ENCODE results near the gene MLLT3.

Gene MLLT3

DNA sequence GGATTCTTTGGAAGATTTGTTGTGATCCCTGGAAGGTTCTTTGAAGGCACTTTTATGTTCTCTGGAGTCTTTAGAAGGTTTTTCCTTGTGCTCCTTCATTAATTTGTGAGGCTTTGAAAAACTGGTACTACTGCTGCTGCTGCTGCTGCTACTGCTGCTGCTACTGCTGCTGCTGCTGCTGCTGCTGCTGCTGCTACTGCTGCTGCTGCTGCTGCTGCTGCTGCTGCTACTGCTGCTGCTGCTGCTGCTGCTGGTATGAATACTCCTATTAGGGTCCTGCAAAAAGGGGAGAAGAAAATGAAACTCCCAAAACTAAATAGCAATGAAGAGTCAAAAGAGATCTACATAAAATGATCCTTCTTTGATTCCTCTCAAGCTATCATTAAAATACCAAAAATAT lies 208.1 kb downstream of the MLLT3 start:
- no peak for TF ChIP-seq SNAI2 (CRISPR knock-in tag; IDR thresholded peaks at IDR 0.05)
- no peak for TF ChIP-seq ZNF70 (CRISPR knock-in tag; IDR thresholded peaks at IDR 0.05)
- no peak for TF ChIP-seq TOX (CRISPR knock-in tag; IDR thresholded peaks at IDR 0.05; ENCODE audit: borderline replicate concordance)
- TF ChIP-seq TCF4 (CRISPR knock-in tag; IDR thresholded peaks at IDR 0.05; ENCODE audit: borderline replicate concordance): no peak
- TF ChIP-seq ESRRG (CRISPR knock-in tag; IDR thresholded peaks at IDR 0.05): no peak
- no peak for TF ChIP-seq PPARA (CRISPR knock-in tag; IDR thresholded peaks at IDR 0.05; ENCODE audit: borderline replicate concordance)
- TF ChIP-seq ZC3H10 (CRISPR knock-in tag; IDR thresholded peaks at IDR 0.05): no peak
- TF ChIP-seq BACH2 (CRISPR knock-in tag; IDR thresholded peaks at IDR 0.05; ENCODE audit: borderline replicate concordance): no peak
- no peak for TF ChIP-seq ZNF565 (CRISPR knock-in tag; conservative IDR thresholded peaks at IDR 0.05; ENCODE audit: low read depth)
- no peak for ATAC-seq

DNA sequence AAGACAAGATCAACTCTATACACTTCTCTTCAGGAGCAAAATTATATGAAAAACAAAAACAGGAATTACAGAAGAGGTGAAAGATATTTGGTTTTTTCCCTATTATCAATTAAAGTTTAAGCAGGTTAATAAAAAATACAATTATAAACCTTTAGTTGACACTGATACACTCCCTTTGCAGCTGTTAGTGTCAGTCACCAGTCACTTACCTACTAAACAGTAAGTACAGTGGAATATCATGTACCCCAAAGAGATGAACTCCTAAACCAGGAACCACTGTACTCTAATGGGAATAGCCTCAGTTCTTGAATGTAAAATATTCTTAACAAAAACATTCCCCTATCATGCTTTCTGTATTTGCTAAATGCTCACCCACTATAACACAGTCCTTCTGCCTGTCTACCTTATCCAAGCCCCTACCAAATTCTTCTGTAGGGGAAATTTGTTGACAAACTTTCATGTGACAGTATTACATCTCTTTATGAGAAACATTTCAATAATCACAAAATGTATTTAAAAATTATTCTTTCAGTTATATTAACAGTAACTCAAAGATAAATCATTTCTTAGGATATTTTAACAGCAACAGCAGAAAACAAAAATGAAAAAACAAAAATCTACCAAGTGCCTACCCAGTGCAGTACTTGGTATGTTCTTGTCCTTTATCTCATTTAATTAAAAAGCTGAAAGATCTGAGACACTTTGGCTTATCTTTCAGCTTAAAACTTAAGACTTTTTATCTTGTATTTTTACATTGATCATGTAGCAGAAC lies 212.8 kb downstream of the MLLT3 start:
- TF ChIP-seq TOX (CRISPR knock-in tag; IDR thresholded peaks at IDR 0.05; ENCODE audit: borderline replicate concordance) (no peak), SNAI2 (CRISPR knock-in tag; IDR thresholded peaks at IDR 0.05) (no peak), ZFP30 (CRISPR knock-in tag; IDR thresholded peaks at IDR 0.05) (no peak), GLIS3 (CRISPR knock-in tag; IDR thresholded peaks at IDR 0.05) (no peak), ZC3H10 (CRISPR knock-in tag; IDR thresholded peaks at IDR 0.05) (no peak), BACH2 (CRISPR knock-in tag; IDR thresholded peaks at IDR 0.05; ENCODE audit: borderline replicate concordance) (no peak), ZNF565 (CRISPR knock-in tag; conservative IDR thresholded peaks at IDR 0.05; ENCODE audit: low read depth) (no peak), ARNTL (CRISPR knock-in tag; IDR thresholded peaks at IDR 0.05; ENCODE audit: borderline replicate concordance, low read depth) (no peak), TCF4 (CRISPR knock-in tag; IDR thresholded peaks at IDR 0.05; ENCODE audit: borderline replicate concordance) (no peak), OSR1 (CRISPR knock-in tag; IDR thresholded peaks at IDR 0.05) (no peak), ZNF8 (CRISPR knock-in tag; IDR thresholded peaks at IDR 0.05) (no peak), ZNF70 (CRISPR knock-in tag; IDR thresholded peaks at IDR 0.05) (no peak), ESRRG (CRISPR knock-in tag; IDR thresholded peaks at IDR 0.05) (no peak)
- TF ChIP-seq, protein P1, sequence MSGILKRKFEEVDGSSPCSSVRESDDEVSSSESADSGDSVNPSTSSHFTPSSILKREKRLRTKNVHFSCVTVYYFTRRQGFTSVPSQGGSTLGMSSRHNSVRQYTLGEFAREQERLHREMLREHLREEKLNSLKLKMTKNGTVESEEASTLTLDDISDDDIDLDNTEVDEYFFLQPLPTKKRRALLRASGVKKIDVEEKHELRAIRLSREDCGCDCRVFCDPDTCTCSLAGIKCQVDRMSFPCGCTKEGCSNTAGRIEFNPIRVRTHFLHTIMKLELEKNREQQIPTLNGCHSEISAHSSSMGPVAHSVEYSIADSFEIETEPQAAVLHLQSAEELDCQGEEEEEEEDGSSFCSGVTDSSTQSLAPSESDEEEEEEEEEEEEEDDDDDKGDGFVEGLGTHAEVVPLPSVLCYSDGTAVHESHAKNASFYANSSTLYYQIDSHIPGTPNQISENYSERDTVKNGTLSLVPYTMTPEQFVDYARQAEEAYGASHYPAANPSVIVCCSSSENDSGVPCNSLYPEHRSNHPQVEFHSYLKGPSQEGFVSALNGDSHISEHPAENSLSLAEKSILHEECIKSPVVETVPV (CRISPR knock-in tag; IDR thresholded peaks at IDR 0.05): no peak
- TF ChIP-seq, protein P2, sequence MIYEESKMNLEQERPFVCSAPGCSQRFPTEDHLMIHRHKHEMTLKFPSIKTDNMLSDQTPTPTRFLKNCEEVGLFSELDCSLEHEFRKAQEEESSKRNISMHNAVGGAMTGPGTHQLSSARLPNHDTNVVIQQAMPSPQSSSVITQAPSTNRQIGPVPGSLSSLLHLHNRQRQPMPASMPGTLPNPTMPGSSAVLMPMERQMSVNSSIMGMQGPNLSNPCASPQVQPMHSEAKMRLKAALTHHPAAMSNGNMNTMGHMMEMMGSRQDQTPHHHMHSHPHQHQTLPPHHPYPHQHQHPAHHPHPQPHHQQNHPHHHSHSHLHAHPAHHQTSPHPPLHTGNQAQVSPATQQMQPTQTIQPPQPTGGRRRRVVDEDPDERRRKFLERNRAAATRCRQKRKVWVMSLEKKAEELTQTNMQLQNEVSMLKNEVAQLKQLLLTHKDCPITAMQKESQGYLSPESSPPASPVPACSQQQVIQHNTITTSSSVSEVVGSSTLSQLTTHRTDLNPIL (CRISPR knock-in tag; IDR thresholded peaks at IDR 0.05; ENCODE audit: low read depth): no peak
- TF ChIP-seq, protein P3, sequence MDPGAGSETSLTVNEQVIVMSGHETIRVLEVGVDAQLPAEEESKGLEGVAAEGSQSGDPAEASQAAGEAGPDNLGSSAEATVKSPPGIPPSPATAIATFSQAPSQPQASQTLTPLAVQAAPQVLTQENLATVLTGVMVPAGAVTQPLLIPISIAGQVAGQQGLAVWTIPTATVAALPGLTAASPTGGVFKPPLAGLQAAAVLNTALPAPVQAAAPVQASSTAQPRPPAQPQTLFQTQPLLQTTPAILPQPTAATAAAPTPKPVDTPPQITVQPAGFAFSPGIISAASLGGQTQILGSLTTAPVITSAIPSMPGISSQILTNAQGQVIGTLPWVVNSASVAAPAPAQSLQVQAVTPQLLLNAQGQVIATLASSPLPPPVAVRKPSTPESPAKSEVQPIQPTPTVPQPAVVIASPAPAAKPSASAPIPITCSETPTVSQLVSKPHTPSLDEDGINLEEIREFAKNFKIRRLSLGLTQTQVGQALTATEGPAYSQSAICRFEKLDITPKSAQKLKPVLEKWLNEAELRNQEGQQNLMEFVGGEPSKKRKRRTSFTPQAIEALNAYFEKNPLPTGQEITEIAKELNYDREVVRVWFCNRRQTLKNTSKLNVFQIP (CRISPR knock-in tag; IDR thresholded peaks at IDR 0.05; ENCODE audit: borderline replicate concordance, low read depth): no peak
- ATAC-seq: no peak

DNA sequence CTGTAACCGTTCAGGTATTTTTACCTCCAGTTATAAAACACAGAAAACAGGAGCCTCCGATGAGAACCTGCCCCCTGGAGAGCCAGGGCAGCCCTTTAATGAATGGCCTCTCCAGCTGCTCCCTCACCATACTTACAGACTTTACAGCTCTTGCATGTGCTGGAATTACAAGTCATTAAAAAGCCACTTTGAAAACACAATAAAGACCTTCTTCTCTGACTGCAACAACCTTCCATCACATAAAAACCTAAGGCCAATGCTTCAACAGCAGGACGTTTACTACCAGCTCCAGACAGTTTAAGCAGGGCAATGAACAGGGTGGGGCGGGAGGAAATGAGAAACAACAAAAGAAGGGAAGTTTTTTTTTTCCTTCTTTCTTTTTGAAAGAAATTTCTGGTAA lies 213.8 kb downstream of the MLLT3 start:
- ATAC-seq: no peak
- TF ChIP-seq, protein P4, sequence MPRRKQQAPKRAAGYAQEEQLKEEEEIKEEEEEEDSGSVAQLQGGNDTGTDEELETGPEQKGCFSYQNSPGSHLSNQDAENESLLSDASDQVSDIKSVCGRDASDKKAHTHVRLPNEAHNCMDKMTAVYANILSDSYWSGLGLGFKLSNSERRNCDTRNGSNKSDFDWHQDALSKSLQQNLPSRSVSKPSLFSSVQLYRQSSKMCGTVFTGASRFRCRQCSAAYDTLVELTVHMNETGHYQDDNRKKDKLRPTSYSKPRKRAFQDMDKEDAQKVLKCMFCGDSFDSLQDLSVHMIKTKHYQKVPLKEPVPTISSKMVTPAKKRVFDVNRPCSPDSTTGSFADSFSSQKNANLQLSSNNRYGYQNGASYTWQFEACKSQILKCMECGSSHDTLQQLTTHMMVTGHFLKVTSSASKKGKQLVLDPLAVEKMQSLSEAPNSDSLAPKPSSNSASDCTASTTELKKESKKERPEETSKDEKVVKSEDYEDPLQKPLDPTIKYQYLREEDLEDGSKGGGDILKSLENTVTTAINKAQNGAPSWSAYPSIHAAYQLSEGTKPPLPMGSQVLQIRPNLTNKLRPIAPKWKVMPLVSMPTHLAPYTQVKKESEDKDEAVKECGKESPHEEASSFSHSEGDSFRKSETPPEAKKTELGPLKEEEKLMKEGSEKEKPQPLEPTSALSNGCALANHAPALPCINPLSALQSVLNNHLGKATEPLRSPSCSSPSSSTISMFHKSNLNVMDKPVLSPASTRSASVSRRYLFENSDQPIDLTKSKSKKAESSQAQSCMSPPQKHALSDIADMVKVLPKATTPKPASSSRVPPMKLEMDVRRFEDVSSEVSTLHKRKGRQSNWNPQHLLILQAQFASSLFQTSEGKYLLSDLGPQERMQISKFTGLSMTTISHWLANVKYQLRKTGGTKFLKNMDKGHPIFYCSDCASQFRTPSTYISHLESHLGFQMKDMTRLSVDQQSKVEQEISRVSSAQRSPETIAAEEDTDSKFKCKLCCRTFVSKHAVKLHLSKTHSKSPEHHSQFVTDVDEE (CRISPR knock-in tag; IDR thresholded peaks at IDR 0.05): no peak
- TF ChIP-seq, protein P3 (CRISPR knock-in tag; IDR thresholded peaks at IDR 0.05; ENCODE audit: borderline replicate concordance, low read depth): no peak
- TF ChIP-seq ZNF70 (CRISPR knock-in tag; IDR thresholded peaks at IDR 0.05) (no peak), RARB (CRISPR knock-in tag; IDR thresholded peaks at IDR 0.05) (no peak), ESRRG (CRISPR knock-in tag; IDR thresholded peaks at IDR 0.05) (no peak), ZNF8 (CRISPR knock-in tag; IDR thresholded peaks at IDR 0.05) (no peak), ZFP30 (CRISPR knock-in tag; IDR thresholded peaks at IDR 0.05) (no peak), ISL1 (CRISPR knock-in tag; IDR thresholded peaks at IDR 0.05) (no peak), SNAI2 (CRISPR knock-in tag; IDR thresholded peaks at IDR 0.05) (no peak), ZFP3 (CRISPR knock-in tag; IDR thresholded peaks at IDR 0.05) (no peak), ZC3H10 (CRISPR knock-in tag; IDR thresholded peaks at IDR 0.05) (no peak), BACH2 (CRISPR knock-in tag; IDR thresholded peaks at IDR 0.05; ENCODE audit: borderline replicate concordance) (no peak), TOX (CRISPR knock-in tag; IDR thresholded peaks at IDR 0.05; ENCODE audit: borderline replicate concordance) (no peak), PPARA (CRISPR knock-in tag; IDR thresholded peaks at IDR 0.05; ENCODE audit: borderline replicate concordance) (no peak), TCF4 (CRISPR knock-in tag; IDR thresholded peaks at IDR 0.05; ENCODE audit: borderline replicate concordance) (no peak)
- TF ChIP-seq, protein P2 (CRISPR knock-in tag; IDR thresholded peaks at IDR 0.05; ENCODE audit: low read depth): no peak
- TF ChIP-seq, protein P1 (CRISPR knock-in tag; IDR thresholded peaks at IDR 0.05): no peak

Measured in SK-N-SH treated with all-trans-retinoic acid at 6 μM for 48 hours (cell line).